K562 (cell line): Measurements from ENCODE around the gene MRPL2. TPM values are rescaled to one million over a fixed set of nuclear protein-coding genes. Genes with fewer than 3 reads are reported as not detected.

Source experiments
- CBX8 ChIP-seq: fragments of 200-600 bp; sonication (generic); IDR thresholded peaks from 2 replicates; pipeline ENCODE4 v1.6.1; 2012; ENCODE audit warnings: borderline replicate concordance, mixed run types, low read depth, mild to moderate bottlenecking, moderate library complexity, mixed read lengths, low read length, control low read depth, inconsistent platforms; ENCODE audit not compliant: poor library complexity, severe bottlenecking; ENCODE audit errors: extremely low read depth
- CHD1 ChIP-seq: fragments of 200-600 bp; sonication (generic); IDR thresholded peaks from one replicate; pipeline ENCODE4 v1.6.1; 2012; ENCODE audit warnings: mild to moderate bottlenecking, moderate library complexity, low read length, inconsistent platforms
- DPF2 ChIP-seq: fragments of 450-650 bp; IDR thresholded peaks from 2 replicates; pipeline ENCODE4 v1.6.1; 2016
- HIVEP1 ChIP-seq: fragments of 250-450 bp; sonication (Bioruptor Pico); IDR thresholded peaks from 2 replicates; pipeline ENCODE4 v1.4.0; 2020; ENCODE audit warnings: mild to moderate bottlenecking
- KAT8 ChIP-seq: fragments of 450-650 bp; IDR thresholded peaks from 2 replicates; pipeline ENCODE4 v1.6.1; 2016; ENCODE audit warnings: low read depth, mild to moderate bottlenecking
- NR2C1 ChIP-seq, 2 experiments: fragments of 450-650 bp; IDR thresholded peaks; 2 replicates each; pipeline ENCODE4 v1.6.1; 2017; ENCODE audit warnings: mild to moderate bottlenecking in 2 of 2, antibody characterized with exemption in 1 of 2, inconsistent platforms in 1 of 2, missing compliant biosample characterization in 1 of 2, missing genetic modification characterization in 1 of 2
- SNIP1 ChIP-seq: fragments of 450-650 bp; IDR thresholded peaks from 2 replicates; pipeline ENCODE4 v1.7.1; 2017; ENCODE audit warnings: low read depth, mild to moderate bottlenecking
- ZBTB1 ChIP-seq: sonication (generic); formaldehyde crosslinking; IDR thresholded peaks from 2 replicates; pipeline ENCODE4 v1.8.1; 2023; ENCODE audit warnings: missing genetic modification reagents, low read depth, mild to moderate bottlenecking, borderline replicate concordance
- ZNF445 ChIP-seq: fragments of 250-450 bp; sonication (Bioruptor Pico); IDR thresholded peaks from 2 replicates; pipeline ENCODE4 v1.4.0; 2020; ENCODE audit warnings: low read depth, mild to moderate bottlenecking, moderate library complexity
- ZNF707 ChIP-seq: fragments of 250-450 bp; sonication (Bioruptor Pico); conservative IDR thresholded peaks from 2 replicates; pipeline ENCODE4 v1.8.0; 2022; ENCODE audit warnings: inconsistent platforms, mild to moderate bottlenecking, moderate library complexity
- polyA plus RNA-seq, 8 experiments: library from polyadenylated mRNA; depleted of rRNA in 4 of 8; stranded (reverse) in 5 of 8; unstranded in 3 of 8; fragments of >200 nt; fragmentation: Nextera tagmentation in 2 of 8; fragmentation: Illumina TruSeq in 1 of 8; extraction: Ambion mirVana in 2 of 8; extraction: Trizol in 1 of 8; gene quantifications; 2 replicates each; pipeline versions ENCODE4 v1.2.1 to v1.2.3, GENCODE V29; 2011 to 2014; ENCODE audit warnings: inconsistent platforms in 1 of 8, missing spikeins in 1 of 8
- total RNA-seq, 7 experiments: library from RNA; depleted of rRNA in 6 of 7; stranded (reverse); fragments of >200 nt in 6 of 7; fragmentation: Illumina TruSeq in 2 of 7; extraction: Trizol in 2 of 7; gene quantifications; 2 replicates each; pipeline versions ENCODE4 v1.2.1 to v1.2.3, GENCODE V29; 2011 to 2021; ENCODE audit warnings: low replicate concordance in 1 of 7
- TF ChIP-seq, protein P1 (sequence below): fragments of 450-650 bp; IDR thresholded peaks from 2 replicates; pipeline ENCODE4 v1.6.1; 2016; ENCODE audit warnings: low read depth
- TF ChIP-seq, protein P2 (sequence below), 2 experiments: fragments of 200-800 bp in 1 of 2; sonication (Bioruptor generic) in 1 of 2; sonication (generic) in 1 of 2; formaldehyde crosslinking in 1 of 2; IDR thresholded peaks in 1 of 2; conservative IDR thresholded peaks in 1 of 2; 2 replicates each; pipeline versions ENCODE4 v1.5.0 to v1.6.1; 2016 to 2020; ENCODE audit warnings: missing compliant biosample characterization in 1 of 2, missing genetic modification characterization in 1 of 2, missing genetic modification reagents in 1 of 2
- TF ChIP-seq, protein P3 (sequence below): fragments of 250-450 bp; sonication (Bioruptor Pico); IDR thresholded peaks from 2 replicates; pipeline ENCODE4 v1.4.0; 2020; ENCODE audit warnings: mild to moderate bottlenecking
- TF ChIP-seq, protein P4 (sequence below): fragments of 250-450 bp; sonication (Bioruptor Pico); IDR thresholded peaks from 2 replicates; pipeline ENCODE4 v1.8.0; 2022; ENCODE audit warnings: inconsistent platforms, mild to moderate bottlenecking, moderate library complexity, borderline replicate concordance

Gene MRPL2
- total and polyA plus RNA-seq, 9 of the 15 experiments (the other 6 are each of a cell fraction or from before 2014, with no cell fraction given): 63.1 to 262 (median 121) TPM

- TF ChIP-seq, protein P1, sequence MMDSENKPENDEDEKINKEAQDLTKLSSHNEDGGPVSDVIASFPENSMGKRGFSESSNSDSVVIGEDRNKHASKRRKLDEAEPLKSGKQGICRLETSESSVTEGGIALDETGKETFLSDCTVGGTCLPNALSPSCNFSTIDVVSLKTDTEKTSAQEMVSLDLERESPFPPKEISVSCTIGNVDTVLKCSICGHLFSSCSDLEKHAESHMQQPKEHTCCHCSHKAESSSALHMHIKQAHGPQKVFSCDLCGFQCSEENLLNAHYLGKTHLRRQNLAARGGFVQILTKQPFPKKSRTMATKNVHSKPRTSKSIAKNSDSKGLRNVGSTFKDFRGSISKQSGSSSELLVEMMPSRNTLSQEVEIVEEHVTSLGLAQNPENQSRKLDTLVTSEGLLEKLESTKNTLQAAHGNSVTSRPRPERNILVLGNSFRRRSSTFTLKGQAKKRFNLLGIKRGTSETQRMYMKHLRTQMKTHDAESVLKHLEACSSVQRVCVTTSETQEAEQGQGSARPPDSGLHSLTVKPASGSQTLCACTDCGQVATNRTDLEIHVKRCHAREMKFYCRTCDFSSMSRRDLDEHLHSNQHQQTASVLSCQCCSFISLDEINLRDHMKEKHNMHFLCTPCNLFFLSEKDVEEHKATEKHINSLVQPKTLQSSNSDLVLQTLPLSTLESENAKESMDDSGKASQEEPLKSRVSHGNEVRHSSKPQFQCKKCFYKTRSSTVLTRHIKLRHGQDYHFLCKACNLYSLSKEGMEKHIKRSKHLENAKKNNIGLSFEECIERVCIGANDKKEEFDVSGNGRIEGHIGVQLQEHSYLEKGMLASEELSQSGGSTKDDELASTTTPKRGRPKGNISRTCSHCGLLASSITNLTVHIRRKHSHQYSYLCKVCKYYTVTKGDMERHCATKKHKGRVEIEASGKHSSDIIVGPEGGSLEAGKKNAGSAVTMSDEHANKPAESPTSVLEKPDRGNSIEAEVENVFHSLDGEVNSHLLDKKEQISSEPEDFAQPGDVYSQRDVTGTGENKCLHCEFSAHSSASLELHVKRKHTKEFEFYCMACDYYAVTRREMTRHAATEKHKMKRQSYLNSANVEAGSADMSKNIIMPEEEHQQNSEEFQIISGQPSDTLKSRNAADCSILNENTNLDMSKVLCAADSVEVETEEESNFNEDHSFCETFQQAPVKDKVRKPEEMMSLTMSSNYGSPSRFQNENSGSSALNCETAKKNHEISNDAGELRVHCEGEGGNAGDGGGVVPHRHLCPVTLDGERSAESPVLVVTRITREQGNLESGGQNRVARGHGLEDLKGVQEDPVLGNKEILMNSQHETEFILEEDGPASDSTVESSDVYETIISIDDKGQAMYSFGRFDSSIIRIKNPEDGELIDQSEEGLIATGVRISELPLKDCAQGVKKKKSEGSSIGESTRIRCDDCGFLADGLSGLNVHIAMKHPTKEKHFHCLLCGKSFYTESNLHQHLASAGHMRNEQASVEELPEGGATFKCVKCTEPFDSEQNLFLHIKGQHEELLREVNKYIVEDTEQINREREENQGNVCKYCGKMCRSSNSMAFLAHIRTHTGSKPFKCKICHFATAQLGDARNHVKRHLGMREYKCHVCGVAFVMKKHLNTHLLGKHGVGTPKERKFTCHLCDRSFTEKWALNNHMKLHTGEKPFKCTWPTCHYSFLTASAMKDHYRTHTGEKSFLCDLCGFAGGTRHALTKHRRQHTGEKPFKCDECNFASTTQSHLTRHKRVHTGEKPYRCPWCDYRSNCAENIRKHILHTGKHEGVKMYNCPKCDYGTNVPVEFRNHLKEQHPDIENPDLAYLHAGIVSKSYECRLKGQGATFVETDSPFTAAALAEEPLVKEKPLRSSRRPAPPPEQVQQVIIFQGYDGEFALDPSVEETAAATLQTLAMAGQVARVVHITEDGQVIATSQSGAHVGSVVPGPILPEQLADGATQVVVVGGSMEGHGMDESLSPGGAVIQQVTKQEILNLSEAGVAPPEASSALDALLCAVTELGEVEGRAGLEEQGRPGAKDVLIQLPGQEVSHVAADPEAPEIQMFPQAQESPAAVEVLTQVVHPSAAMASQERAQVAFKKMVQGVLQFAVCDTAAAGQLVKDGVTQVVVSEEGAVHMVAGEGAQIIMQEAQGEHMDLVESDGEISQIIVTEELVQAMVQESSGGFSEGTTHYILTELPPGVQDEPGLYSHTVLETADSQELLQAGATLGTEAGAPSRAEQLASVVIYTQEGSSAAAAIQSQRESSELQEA: no peak
- no peak for TF ChIP-seq CBX8
- no peak for TF ChIP-seq SNIP1
- no peak for TF ChIP-seq ZBTB1 (CRISPR knock-in tag)
- no peak for TF ChIP-seq NR2C1 (IDR thresholded peaks at IDR 0.05)
- peak; percentile 62; the same call in 1 of the 2 replicates for TF ChIP-seq NR2C1 (tag; IDR thresholded peaks at IDR 0.05)
- TF ChIP-seq ZNF707 (CRISPR knock-in tag): no peak
- TF ChIP-seq KAT8: no peak
- TF ChIP-seq CHD1: no peak
- TF ChIP-seq, protein P2, sequence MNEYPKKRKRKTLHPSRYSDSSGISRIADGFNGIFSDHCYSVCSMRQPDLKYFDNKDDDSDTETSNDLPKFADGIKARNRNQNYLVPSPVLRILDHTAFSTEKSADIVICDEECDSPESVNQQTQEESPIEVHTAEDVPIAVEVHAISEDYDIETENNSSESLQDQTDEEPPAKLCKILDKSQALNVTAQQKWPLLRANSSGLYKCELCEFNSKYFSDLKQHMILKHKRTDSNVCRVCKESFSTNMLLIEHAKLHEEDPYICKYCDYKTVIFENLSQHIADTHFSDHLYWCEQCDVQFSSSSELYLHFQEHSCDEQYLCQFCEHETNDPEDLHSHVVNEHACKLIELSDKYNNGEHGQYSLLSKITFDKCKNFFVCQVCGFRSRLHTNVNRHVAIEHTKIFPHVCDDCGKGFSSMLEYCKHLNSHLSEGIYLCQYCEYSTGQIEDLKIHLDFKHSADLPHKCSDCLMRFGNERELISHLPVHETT (CRISPR knock-in tag; conservative IDR thresholded peaks at IDR 0.05 in 1 of 2, IDR thresholded peaks at IDR 0.05 in 1 of 2): peak in 1 of 2 experiments; percentile 87; a peak in 2 of 4 replicates
- TF ChIP-seq, protein P3, sequence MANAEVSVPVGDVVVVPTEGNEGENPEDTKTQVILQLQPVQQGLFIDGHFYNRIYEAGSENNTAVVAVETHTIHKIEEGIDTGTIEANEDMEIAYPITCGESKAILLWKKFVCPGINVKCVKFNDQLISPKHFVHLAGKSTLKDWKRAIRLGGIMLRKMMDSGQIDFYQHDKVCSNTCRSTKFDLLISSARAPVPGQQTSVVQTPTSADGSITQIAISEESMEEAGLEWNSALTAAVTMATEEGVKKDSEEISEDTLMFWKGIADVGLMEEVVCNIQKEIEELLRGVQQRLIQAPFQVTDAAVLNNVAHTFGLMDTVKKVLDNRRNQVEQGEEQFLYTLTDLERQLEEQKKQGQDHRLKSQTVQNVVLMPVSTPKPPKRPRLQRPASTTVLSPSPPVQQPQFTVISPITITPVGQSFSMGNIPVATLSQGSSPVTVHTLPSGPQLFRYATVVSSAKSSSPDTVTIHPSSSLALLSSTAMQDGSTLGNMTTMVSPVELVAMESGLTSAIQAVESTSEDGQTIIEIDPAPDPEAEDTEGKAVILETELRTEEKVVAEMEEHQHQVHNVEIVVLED (CRISPR knock-in tag): peak; percentile 85
- no peak for TF ChIP-seq HIVEP1 (CRISPR knock-in tag)
- no peak for TF ChIP-seq ZNF445 (CRISPR knock-in tag)
- TF ChIP-seq, protein P4, sequence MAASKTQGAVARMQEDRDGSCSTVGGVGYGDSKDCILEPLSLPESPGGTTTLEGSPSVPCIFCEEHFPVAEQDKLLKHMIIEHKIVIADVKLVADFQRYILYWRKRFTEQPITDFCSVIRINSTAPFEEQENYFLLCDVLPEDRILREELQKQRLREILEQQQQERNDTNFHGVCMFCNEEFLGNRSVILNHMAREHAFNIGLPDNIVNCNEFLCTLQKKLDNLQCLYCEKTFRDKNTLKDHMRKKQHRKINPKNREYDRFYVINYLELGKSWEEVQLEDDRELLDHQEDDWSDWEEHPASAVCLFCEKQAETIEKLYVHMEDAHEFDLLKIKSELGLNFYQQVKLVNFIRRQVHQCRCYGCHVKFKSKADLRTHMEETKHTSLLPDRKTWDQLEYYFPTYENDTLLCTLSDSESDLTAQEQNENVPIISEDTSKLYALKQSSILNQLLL (CRISPR knock-in tag): no peak; the same call in 1 of the 2 replicates
- TF ChIP-seq DPF2: no peak
These were observed 45.3 kb downstream of the MRPL2 start, which contains the start of the genes KLHDC3 and MEA1 (continued) for GRCh38 chr6:43013843-43014433.
